Measurements from ENCODE around the gene ADGRG3. TPM values are rescaled to one million over a fixed set of nuclear protein-coding genes. Genes with fewer than 3 reads are reported as not detected.

The ADGRG3 gene
- total and polyA plus RNA-seq, 12 donors: 0.14 to 2.0 (median 0.45) TPM; not detected in 4

DNA sequence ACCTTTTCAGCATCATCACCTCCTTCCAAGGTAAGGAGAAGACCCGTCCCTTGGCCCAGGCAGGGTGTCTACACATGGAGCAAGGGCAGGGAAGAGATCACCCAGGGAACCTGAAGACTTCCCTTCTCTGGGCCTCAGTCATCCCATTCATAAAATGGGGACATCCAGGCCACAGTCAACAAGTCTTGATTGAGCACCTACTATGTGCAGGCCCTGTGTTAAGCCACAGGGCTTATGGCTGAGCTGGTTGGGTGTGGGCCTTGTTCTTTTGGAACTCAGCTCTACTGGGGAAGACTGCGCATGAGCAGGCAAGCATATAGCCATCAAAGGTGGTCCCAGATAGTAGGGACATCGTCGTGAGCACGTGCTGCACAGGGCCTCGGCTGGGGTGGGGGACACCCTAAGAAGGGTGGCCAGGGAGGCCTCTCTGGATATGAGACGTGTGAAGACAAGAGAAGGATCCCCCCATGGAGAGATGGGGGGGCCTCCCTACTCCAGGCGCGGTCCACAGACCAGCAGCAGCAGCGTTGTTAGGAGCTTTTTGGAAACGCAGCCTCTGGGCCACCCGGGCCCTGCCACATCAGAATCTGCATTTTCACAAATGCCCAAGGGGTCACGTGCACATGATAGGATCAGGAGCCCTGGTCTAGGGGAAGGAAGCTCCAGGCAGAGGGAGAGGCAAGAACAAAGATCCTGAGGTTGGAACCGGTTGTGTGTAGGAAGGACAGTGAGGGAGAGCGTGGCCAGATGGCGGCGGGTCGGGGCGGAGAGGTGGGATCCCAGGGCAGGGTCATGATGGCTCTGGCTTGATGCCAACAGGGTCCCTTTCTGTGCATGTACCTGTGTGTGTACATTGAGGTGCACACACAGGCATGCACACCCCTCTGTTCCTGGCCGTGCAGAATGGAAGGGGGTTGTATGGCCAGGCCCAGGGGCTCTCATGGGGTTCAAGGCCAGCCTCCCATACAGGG lies 5.9 kb upstream of the ADGRG3 start:
- Histone ChIP-seq H3K27me3 (no peaks in the 10 kb centered on the region), H3K9me3 (replicated peaks in 1 of 3) (no peaks in the 10 kb centered on the region), H3K4me3 (no peak overlapping the region), H3K4me1 (replicated peaks in 1 of 2) (no peaks in the 10 kb centered on the region), H3K36me3 (replicated peaks in 1 of 2) (peaks cover 0 to 8% of the 10 kb centered on the region in 2 donors), H3K27ac (no peak overlapping the region)
- WGBS, 4 donors: 87 to 93% (median 89%) methylated on average over 16 to 20 of the region's 20 CpGs
- intact Hi-C loops (cut with DNase I): no loop called here
- TF ChIP-seq, protein P1, sequence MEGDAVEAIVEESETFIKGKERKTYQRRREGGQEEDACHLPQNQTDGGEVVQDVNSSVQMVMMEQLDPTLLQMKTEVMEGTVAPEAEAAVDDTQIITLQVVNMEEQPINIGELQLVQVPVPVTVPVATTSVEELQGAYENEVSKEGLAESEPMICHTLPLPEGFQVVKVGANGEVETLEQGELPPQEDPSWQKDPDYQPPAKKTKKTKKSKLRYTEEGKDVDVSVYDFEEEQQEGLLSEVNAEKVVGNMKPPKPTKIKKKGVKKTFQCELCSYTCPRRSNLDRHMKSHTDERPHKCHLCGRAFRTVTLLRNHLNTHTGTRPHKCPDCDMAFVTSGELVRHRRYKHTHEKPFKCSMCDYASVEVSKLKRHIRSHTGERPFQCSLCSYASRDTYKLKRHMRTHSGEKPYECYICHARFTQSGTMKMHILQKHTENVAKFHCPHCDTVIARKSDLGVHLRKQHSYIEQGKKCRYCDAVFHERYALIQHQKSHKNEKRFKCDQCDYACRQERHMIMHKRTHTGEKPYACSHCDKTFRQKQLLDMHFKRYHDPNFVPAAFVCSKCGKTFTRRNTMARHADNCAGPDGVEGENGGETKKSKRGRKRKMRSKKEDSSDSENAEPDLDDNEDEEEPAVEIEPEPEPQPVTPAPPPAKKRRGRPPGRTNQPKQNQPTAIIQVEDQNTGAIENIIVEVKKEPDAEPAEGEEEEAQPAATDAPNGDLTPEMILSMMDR (IDR thresholded peaks at IDR 0.05): no peak
- no peak for TF ChIP-seq POLR2A (IDR thresholded peaks at IDR 0.05)
- no peak for DNase-seq

DNA sequence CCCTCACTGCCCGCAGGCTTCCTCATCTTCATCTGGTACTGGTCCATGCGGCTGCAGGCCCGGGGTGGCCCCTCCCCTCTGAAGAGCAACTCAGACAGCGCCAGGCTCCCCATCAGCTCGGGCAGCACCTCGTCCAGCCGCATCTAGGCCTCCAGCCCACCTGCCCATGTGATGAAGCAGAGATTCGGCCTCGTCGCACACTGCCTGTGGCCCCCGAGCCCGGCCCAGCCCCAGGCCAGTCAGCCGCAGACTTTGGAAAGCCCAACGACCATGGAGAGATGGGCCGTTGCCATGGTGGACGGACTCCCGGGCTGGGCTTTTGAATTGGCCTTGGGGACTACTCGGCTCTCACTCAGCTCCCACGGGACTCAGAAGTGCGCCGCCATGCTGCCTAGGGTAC lies 4.7 kb upstream of the ADGRG3 start:
- Histone ChIP-seq H3K27ac (no peak overlapping the region), H3K9me3 (replicated peaks in 1 of 3) (no peaks in the 10 kb centered on the region), H3K4me1 (replicated peaks in 1 of 2) (no peaks in the 10 kb centered on the region), H3K36me3 (replicated peaks in 1 of 2) (peaks cover 0 to 8% of the 10 kb centered on the region in 2 donors), H3K27me3 (no peaks in the 10 kb centered on the region), H3K4me3 (no peak overlapping the region)
- no peak for DNase-seq
- TF ChIP-seq, protein P1 (IDR thresholded peaks at IDR 0.05): no peak
- TF ChIP-seq POLR2A (IDR thresholded peaks at IDR 0.05): no peak
- WGBS, 4 donors: 83 to 90% (median 85%) methylated on average over 4 to 21 of the region's 21 CpGs
- intact Hi-C loops (cut with DNase I): no loop called here

GRCh38 chr16:57663917-57664661 lies 4.0 kb upstream of the ADGRG3 start:
- 80 to 89% (median 86%) methylated on average over 10 to 15 of the region's 15 CpGs for WGBS, 4 donors
- intact Hi-C loops (cut with DNase I): no loop called here

DNA sequence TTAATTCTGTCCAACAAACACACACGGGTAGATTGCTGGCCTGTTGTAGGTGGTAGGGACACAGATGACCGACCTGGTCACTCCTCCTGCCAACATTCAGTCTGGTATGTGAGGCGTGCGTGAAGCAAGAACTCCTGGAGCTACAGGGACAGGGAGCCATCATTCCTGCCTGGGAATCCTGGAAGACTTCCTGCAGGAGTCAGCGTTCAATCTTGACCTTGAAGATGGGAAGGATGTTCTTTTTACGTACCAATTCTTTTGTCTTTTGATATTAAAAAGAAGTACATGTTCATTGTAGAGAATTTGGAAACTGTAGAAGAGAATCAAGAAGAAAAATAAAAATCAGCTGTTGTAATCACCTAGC lies 3.5 kb upstream of the ADGRG3 start:
- no peak for DNase-seq
- intact Hi-C loops (cut with DNase I): no loop called here
- H3K4me3 ChIP-seq: no peak overlapping the region
- no peak overlapping the region for H3K27ac ChIP-seq
- no peaks in the 10 kb centered on the region for H3K27me3 ChIP-seq
- H3K4me1 ChIP-seq (replicated peaks in 1 of 2): no peaks in the 10 kb centered on the region
- H3K9me3 ChIP-seq (replicated peaks in 1 of 3): no peaks in the 10 kb centered on the region
- peaks cover 0 to 8% of the 10 kb centered on the region in 2 donors for H3K36me3 ChIP-seq (replicated peaks in 1 of 2)
- TF ChIP-seq, protein P1 (IDR thresholded peaks at IDR 0.05): no peak
- TF ChIP-seq POLR2A (IDR thresholded peaks at IDR 0.05): no peak
- 85 to 91% (median 88%) methylated on average over 6 of the region's 6 CpGs for WGBS, 4 donors

More at GRCh38 chr16:57663917-57664661, 4.0 kb upstream of the ADGRG3 start:
- TF ChIP-seq POLR2A (IDR thresholded peaks at IDR 0.05): no peak
- TF ChIP-seq, protein P1 (IDR thresholded peaks at IDR 0.05): no peak
- no peaks in the 10 kb centered on the region for H3K27me3 ChIP-seq
- peaks cover 0 to 8% of the 10 kb centered on the region in 2 donors for H3K36me3 ChIP-seq (replicated peaks in 1 of 2)
- H3K4me3 ChIP-seq: no peak overlapping the region
- no peaks in the 10 kb centered on the region for H3K9me3 ChIP-seq (replicated peaks in 1 of 3)
- no peaks in the 10 kb centered on the region for H3K4me1 ChIP-seq (replicated peaks in 1 of 2)
- no peak overlapping the region for H3K27ac ChIP-seq
- DNase-seq: no peak

Measured in adrenal gland (tissue), 12 donors.